ENCODE results near the gene PDE8B.

GRCh38 chr5:77168161-77168878 lies 42.2 kb upstream of the PDE8B start:
- TF ChIP-seq EZH2phosphoT487 (IDR thresholded peaks at IDR 0.05; ENCODE audit: borderline replicate concordance), result no peak
- TF ChIP-seq CTCF (IDR thresholded peaks at IDR 0.05 in 2 of 3, conservative IDR thresholded peaks at IDR 0.05 in 1 of 3; ENCODE audit: borderline replicate concordance in 1 of 3, insufficient read depth in 1 of 3, low read depth in 2 of 3, low read length in 2 of 3), result no peak
- TF ChIP-seq REST (IDR thresholded peaks at IDR 0.05; ENCODE audit: low read depth), result no peak

Measured in HCT116 (cell line).